Fibroblast of mammary gland (primary cell): ENCODE data around the gene NCLN.

ENCODE experiments used
- DNase-seq: peaks from one replicate; pipeline ENCODE4 v3.0.0-alpha.2; 2010; ENCODE audit warnings: low read depth
- H3K4me3 ChIP-seq: 2 replicates; pipeline ENCODE4 v1.5.1; 2011; ENCODE audit warnings: low read depth, mild to moderate bottlenecking, low read length, moderate library complexity; ENCODE audit not compliant: control insufficient read depth
- CTCF ChIP-seq: conservative IDR thresholded peaks from 2 replicates; pipeline ENCODE4 v1.5.1; 2011; ENCODE audit warnings: low read depth, low read length, inconsistent platforms; ENCODE audit not compliant: control insufficient read depth, insufficient read depth

NCLN gene

GRCh38 chr19:3222709-3223108 lies 37.0 kb downstream of the NCLN start:
- no peak for DNase-seq
- TF ChIP-seq CTCF, result no peak
- no peak overlapping the region for H3K4me3 ChIP-seq

GRCh38 chr19:3224346-3225168 lies 38.8 kb downstream of the NCLN start, which contains the start of gene CELF5:
Gene CELF5 (plus strand): TSS chr19:3224661. CDS start chr19:3224740, 79 bp downstream.
- H3K4me3 ChIP-seq, result no peak within 1 kb of the TSS
- no peak for DNase-seq
- no peak for TF ChIP-seq CTCF

- no peak for DNase-seq
- TF ChIP-seq CTCF, result no peak
Measured at GRCh38 chr19:3225169-3225485, 39.4 kb downstream of the NCLN start.

GRCh38 chr19:3225677-3226093 lies 40.0 kb downstream of the NCLN start:
- DNase-seq, result no peak
- H3K4me3 ChIP-seq, result no peak overlapping the region
- no peak for TF ChIP-seq CTCF

More at GRCh38 chr19:3225169-3225485, 39.4 kb downstream of the NCLN start:
- H3K4me3 ChIP-seq, result no peak overlapping the region

GRCh38 chr19:3227054-3227626 lies 41.4 kb downstream of the NCLN start:
- H3K4me3 ChIP-seq, result no peak overlapping the region

GRCh38 chr19:3229346-3229743 lies 43.6 kb downstream of the NCLN start:
- no peak for TF ChIP-seq CTCF
- DNase-seq, result no peak
- H3K4me3 ChIP-seq, result no peak overlapping the region

More at GRCh38 chr19:3227054-3227626, 41.4 kb downstream of the NCLN start:
- TF ChIP-seq CTCF, result no peak
- DNase-seq, result no peak
